Activated T-helper 17 cell treated with anti-CD3 and anti-CD28 coated beads, Interleukin-2, amount 50 U/mL, for 72 hours (primary cell): Measurements from ENCODE around the gene EDN1. TPM values are rescaled to one million over a fixed set of nuclear protein-coding genes. Genes with fewer than 3 reads are reported as not detected.

Experiments used
- ATAC-seq: fragments of 150-1000 bp; cut with Tn5 transposase; replicated peaks from 2 replicates; pipeline ENCODE4 v1.10.0; 2021; ENCODE audit warnings: mild to moderate bottlenecking, moderate library complexity
- H3K27ac Mint-ChIP-seq: one replicate; pipeline ENCODE4 v1.8.0; 2022; ENCODE audit warnings: mixed read lengths
- H3K27me3 Mint-ChIP-seq: one replicate; pipeline ENCODE4 v1.8.0; 2022; ENCODE audit warnings: mixed read lengths
- H3K36me3 Mint-ChIP-seq: one replicate; pipeline ENCODE4 v1.8.0; 2022; ENCODE audit warnings: low read depth, mild to moderate bottlenecking, mixed read lengths
- H3K4me1 Mint-ChIP-seq: one replicate; pipeline ENCODE4 v1.8.0; 2022; ENCODE audit warnings: mixed read lengths
- H3K4me3 Mint-ChIP-seq: one replicate; pipeline ENCODE4 v1.8.0; 2022; ENCODE audit warnings: mild to moderate bottlenecking, mixed read lengths
- H3K9me3 Mint-ChIP-seq: one replicate; pipeline ENCODE4 v1.8.0; 2022; ENCODE audit warnings: mixed read lengths
- total RNA-seq, 2 donors: library from RNA; stranded (reverse); gene quantifications; one replicate each; pipeline ENCODE4 v1.2.3, GENCODE V29; 2022

EDN1 gene
- total RNA-seq, 2 donors from 2014 or later = 0.11 to 0.13 TPM

DNA sequence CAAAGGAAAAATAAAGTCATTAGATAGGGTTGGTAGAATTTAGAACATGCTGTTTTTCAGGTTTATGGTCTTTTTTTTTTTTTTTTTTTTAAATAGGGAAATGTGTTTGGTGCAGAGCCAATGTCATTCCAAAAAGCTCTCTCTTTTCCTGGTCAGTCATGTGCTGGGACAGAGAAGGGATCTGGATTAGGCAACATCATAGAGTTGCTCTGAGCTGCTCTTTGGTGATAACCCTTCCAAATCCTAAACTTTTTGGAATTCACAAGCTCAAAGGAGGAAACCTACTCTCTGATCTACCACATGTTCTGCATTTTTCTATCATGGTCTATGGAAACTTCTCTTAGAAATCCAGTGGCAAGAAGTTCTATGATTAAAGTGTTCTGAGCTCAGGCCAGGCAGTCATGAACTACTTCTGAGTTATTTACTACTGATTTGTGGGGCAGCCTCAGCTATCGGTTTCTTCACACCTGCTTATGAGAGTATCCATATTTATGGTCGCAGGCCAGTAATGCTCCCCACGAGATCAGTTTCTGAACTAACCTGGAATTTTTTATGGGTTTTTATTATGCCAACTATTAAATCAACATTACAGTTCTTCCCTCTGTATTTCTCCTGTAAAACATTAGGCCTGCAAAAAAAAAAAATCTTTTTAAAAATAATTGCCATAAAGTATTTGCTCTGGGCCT, 4.8 kb downstream of the EDN1 start:
- Mint-ChIP-seq H3K4me1 (peaks cover 6% of the 10 kb centered on the region), H3K27me3 (peaks cover 30% of the 10 kb centered on the region), H3K27ac (no peak overlapping the region), H3K36me3 (no peaks in the 10 kb centered on the region), H3K9me3 (no peaks in the 10 kb centered on the region), H3K4me3 (no peak overlapping the region)
- ATAC-seq = no peak

DNA sequence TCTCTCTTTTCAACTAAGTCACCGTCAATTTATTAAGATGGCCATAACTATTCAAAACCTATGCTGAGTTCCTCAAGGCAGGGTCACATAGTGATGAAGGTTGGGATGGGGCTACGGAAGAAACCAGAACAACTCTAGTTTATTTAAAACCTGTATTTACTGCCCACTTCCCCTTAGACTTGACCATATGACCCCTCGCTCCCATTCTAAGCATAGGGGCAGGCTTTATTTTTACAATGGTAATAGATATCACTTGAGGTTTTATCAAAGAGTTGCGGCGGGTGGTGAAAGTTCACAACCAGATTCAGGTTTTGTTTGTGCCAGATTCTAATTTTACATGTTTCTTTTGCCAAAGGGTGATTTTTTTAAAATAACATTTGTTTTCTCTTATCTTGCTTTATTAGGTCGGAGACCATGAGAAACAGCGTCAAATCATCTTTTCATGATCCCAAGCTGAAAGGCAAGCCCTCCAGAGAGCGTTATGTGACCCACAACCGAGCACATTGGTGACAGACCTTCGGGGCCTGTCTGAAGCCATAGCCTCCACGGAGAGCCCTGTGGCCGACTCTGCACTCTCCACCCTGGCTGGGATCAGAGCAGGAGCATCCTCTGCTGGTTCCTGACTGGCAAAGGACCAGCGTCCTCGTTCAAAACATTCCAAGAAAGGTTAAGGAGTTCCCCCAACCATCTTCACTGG, 5.5 kb downstream of the EDN1 start:
- Mint-ChIP-seq H3K27me3 (peaks cover 26% of the 10 kb centered on the region), H3K4me1 (peaks cover 1% of the 10 kb centered on the region), H3K9me3 (no peaks in the 10 kb centered on the region), H3K36me3 (no peaks in the 10 kb centered on the region), H3K4me3 (no peak overlapping the region), H3K27ac (no peak overlapping the region)
- ATAC-seq = no peak

DNA sequence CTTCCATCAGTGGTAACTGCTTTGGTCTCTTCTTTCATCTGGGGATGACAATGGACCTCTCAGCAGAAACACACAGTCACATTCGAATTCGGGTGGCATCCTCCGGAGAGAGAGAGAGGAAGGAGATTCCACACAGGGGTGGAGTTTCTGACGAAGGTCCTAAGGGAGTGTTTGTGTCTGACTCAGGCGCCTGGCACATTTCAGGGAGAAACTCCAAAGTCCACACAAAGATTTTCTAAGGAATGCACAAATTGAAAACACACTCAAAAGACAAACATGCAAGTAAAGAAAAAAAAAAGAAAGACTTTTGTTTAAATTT, 6.1 kb downstream of the EDN1 start:
- H3K27ac Mint-ChIP-seq = no peak overlapping the region
- no peaks in the 10 kb centered on the region for H3K4me1 Mint-ChIP-seq
- no peak overlapping the region for H3K4me3 Mint-ChIP-seq
- H3K27me3 Mint-ChIP-seq = peaks cover 25% of the 10 kb centered on the region
- H3K9me3 Mint-ChIP-seq = no peaks in the 10 kb centered on the region
- no peak for ATAC-seq
- no peaks in the 10 kb centered on the region for H3K36me3 Mint-ChIP-seq

DNA sequence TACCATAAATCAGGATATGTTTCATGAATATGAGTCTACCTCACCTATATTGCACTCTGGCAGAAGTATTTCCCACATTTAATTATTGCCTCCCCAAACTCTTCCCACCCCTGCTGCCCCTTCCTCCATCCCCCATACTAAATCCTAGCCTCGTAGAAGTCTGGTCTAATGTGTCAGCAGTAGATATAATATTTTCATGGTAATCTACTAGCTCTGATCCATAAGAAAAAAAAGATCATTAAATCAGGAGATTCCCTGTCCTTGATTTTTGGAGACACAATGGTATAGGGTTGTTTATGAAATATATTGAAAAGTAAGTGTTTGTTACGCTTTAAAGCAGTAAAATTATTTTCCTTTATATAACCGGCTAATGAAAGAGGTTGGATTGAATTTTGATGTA, 6.4 kb downstream of the EDN1 start:
- no peak overlapping the region for H3K27ac Mint-ChIP-seq
- no peaks in the 10 kb centered on the region for H3K9me3 Mint-ChIP-seq
- no peak for ATAC-seq
- H3K27me3 Mint-ChIP-seq = peaks cover 21% of the 10 kb centered on the region
- H3K36me3 Mint-ChIP-seq = no peaks in the 10 kb centered on the region
- no peak overlapping the region for H3K4me3 Mint-ChIP-seq
- no peaks in the 10 kb centered on the region for H3K4me1 Mint-ChIP-seq

DNA sequence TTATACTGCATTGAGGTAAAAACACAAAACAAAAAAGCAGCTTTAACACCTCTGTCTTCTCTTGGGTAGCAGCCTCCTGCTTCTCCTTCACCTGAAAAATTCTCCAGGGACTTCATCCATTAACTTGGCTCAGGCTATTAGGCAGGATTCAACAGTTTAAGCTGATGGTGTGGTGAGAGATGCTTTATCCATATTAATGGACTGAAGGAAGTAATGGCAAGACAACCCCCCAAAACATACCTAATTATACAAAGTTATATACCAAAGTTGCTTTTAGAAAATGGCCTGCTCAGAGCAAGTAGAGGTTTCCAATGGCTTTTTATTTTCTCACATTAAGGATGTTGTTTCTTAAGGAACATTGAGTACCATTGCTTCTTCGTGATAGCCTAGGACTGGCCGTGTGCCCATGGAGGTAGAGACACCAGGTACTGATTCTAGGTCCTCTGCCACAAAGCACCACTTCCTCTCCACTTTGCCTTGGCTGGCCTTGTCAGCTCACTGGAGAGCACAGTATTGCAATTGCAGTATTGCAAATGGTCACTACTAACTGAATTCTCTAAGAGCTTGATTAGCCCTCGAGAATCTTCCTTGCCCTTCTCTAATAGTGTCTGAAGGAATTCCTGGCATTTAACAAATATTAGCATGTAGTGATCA, 7.3 kb downstream of the EDN1 start:
- no peak for ATAC-seq
- Mint-ChIP-seq H3K4me1 (no peaks in the 10 kb centered on the region), H3K9me3 (no peaks in the 10 kb centered on the region), H3K4me3 (no peak overlapping the region), H3K27me3 (peaks cover 12% of the 10 kb centered on the region), H3K36me3 (no peaks in the 10 kb centered on the region), H3K27ac (no peak overlapping the region)

DNA sequence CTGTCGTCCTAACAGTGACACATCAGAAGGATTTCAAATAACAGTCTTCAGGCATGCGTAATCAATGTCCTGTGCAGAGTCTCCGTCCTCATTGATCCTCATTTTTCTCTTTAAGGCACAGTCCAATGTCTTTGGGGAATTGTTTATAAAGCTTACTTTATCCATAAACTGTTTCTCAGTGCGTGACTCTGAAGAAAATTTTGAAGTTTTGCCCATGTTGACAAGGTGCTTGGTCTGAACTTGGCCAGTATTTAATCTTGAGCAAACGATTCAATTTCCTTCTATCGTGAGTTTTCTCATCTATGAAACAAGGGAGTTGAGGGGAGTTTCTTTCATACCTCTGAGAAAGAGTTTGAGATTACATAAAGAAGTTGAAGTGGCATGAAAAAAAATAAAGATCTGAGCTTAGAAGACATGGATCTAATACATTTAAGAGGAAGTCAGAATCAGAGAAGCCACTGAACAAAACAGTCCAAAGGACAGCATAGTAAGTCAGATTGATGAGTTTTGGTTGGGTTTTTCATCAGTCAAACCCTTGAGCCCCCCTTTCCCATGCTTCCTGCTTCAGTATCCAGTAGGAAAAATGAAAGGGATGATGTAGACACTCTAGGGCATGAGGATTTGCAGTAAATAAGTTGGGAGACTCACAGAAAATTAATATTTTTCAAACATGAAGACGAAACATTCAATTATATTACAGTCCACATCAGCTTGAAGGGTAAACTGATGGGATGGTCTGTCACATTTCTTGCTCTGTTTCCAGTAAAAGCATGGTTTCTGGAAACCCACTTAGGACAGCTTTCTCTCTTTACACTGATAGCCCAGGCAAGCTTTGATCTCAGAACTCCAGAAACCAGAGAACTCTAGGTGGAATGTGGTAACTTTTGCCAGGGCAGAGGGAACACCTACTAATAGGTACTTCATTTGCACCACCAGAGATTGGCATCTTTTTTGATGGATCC, 8.1 kb downstream of the EDN1 start:
- ATAC-seq = no peak
- H3K4me1 Mint-ChIP-seq = no peaks in the 10 kb centered on the region
- peaks cover 5% of the 10 kb centered on the region for H3K27me3 Mint-ChIP-seq
- H3K36me3 Mint-ChIP-seq = no peaks in the 10 kb centered on the region
- no peaks in the 10 kb centered on the region for H3K9me3 Mint-ChIP-seq
- H3K27ac Mint-ChIP-seq = no peak overlapping the region
- H3K4me3 Mint-ChIP-seq = no peak overlapping the region

DNA sequence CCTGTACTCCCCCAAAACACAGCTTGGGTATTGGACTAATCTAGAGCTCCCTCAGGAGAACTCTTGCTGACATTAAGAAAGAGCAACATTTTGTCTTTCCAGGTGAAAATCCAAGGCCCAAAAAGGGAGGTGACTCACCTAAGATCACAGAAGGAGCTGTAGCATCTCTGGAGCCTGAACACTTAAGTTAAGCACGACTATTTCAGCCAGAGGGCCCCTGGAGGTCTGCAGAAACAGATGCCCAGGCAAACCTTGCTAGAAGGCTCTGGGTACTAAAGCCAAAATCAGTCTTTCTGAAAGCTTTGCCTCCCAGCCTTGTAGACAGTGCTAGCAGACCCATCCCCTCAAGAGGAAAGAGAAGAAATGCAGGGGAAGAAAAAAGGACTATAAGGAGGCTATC, 8.8 kb downstream of the EDN1 start:
- Mint-ChIP-seq H3K9me3 (no peaks in the 10 kb centered on the region), H3K36me3 (no peaks in the 10 kb centered on the region), H3K4me1 (no peaks in the 10 kb centered on the region), H3K4me3 (no peak overlapping the region), H3K27me3 (peaks cover 3% of the 10 kb centered on the region), H3K27ac (no peak overlapping the region)
- ATAC-seq = no peak

DNA sequence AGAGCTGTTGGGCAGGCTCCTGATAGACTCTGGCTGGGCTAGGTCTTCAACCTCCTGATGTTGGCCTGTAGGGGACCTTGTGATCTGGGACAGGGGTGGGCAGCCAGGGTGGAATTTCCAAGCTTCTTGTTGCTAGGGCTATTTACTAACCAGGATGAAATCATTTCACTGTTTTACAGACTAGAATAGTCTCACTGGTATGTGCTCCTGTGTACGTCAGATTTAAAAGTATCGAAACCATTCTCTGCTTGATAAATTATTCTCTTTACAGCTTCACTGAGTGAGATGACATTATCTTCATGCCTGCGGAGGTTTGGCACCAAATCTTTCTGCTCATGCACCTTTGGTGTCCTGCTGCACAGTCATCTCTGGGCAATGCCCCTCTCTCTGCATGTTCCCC, 10.9 kb downstream of the EDN1 start:
- Mint-ChIP-seq H3K9me3 (no peaks in the 10 kb centered on the region), H3K4me1 (no peaks in the 10 kb centered on the region)
- ATAC-seq = no peak

DNA sequence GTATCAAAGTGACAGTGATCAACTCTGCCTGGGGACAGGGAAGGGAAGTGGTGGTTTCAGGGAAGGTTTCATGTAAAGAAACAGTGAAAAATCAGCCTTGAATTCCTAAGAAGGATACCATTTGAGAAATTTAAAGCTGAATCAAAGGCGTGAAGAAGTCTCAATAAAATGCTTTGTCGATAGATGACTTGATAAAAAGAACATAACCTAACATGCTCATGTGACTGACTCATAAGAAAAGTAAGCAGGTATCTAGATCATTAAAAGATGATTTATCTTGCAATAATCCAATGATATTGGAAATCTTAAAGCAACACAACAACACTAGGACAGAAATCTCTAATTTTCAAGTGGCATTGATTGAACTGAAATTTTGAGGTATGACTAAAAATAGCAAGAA, 14.3 kb downstream of the EDN1 start:
- H3K4me1 Mint-ChIP-seq = no peaks in the 10 kb centered on the region
- no peak overlapping the region for H3K4me3 Mint-ChIP-seq
- no peak for ATAC-seq
- peaks cover 16% of the 10 kb centered on the region for H3K27me3 Mint-ChIP-seq
- H3K36me3 Mint-ChIP-seq = no peaks in the 10 kb centered on the region
- H3K27ac Mint-ChIP-seq = no peak overlapping the region
- no peaks in the 10 kb centered on the region for H3K9me3 Mint-ChIP-seq

More for the DNA sequence above, 10.9 kb downstream of the EDN1 start:
- no peaks in the 10 kb centered on the region for H3K36me3 Mint-ChIP-seq
- peaks cover 9% of the 10 kb centered on the region for H3K27me3 Mint-ChIP-seq
- no peak overlapping the region for H3K4me3 Mint-ChIP-seq
- no peak overlapping the region for H3K27ac Mint-ChIP-seq

DNA sequence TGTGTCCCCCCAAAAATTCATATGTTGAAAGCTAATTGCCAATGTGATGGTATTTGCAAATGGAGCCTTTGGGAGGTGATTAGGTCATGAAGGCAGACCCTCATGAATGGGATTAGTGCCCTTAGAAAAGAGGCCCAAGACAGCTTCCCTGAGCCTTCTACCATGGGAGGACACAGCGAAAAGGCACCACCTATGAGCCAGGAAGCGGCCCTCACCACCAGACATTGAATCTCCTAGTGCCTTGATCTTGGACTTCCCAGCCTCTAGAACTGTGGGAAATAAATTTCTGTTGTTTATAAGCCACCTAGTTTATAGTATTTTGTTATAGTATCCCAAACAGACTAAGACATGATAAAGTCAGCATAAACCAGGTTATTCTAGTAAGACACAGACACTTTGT, 18.9 kb downstream of the EDN1 start:
- Mint-ChIP-seq H3K27me3 (peaks cover 18% of the 10 kb centered on the region), H3K4me1 (no peaks in the 10 kb centered on the region), H3K9me3 (no peaks in the 10 kb centered on the region), H3K36me3 (no peaks in the 10 kb centered on the region), H3K4me3 (no peak overlapping the region), H3K27ac (no peak overlapping the region)
- no peak for ATAC-seq

DNA sequence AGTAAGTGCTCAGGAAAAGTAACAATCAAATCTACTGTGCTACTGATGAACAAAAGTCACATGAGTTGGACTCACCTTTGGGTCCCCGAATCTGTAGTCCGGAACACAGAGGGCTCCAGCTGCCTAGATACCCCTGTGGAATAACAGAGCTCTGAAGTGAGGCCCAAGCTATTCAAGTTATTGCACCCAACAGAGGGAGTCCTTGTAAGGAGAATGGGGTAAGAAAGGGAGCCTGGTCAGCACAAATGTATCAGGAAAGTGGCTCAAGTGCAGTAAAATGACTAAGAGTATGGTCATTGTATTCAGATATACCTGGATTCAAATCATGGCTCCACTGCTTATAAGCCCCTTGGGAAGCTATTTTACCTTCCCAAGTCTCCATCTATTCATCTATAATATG, 20.9 kb downstream of the EDN1 start:
- Mint-ChIP-seq H3K4me1 (no peaks in the 10 kb centered on the region), H3K27ac (no peak overlapping the region), H3K27me3 (peaks cover 13% of the 10 kb centered on the region)

DNA sequence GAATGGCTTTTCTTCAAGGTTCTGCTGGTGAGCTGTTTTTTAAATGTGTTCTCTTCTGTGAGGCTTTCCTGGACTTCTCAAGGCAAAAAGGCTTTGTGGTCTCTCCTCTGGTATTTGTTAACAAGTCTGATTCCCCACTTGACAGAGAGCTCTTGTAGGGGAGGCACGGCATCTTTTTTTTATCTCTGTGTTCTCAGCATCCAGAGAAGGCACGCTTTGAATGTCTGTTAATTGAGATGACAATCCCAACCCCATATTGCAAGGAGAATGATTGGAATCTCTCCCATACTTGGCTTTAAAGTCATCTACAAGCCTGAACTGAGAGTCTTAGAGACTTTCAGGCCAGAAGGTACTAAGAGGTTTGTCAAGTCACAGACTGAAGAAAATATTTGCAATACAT, 22.6 kb downstream of the EDN1 start:
- no peaks in the 10 kb centered on the region for H3K36me3 Mint-ChIP-seq
- ATAC-seq = no peak
- H3K27ac Mint-ChIP-seq = no peak overlapping the region
- peaks cover 9% of the 10 kb centered on the region for H3K27me3 Mint-ChIP-seq
- H3K9me3 Mint-ChIP-seq = no peaks in the 10 kb centered on the region
- no peaks in the 10 kb centered on the region for H3K4me1 Mint-ChIP-seq
- H3K4me3 Mint-ChIP-seq = no peak overlapping the region

More for the DNA sequence above, 20.9 kb downstream of the EDN1 start:
- H3K9me3 Mint-ChIP-seq = no peaks in the 10 kb centered on the region
- no peaks in the 10 kb centered on the region for H3K36me3 Mint-ChIP-seq
- ATAC-seq = no peak
- H3K4me3 Mint-ChIP-seq = no peak overlapping the region

DNA sequence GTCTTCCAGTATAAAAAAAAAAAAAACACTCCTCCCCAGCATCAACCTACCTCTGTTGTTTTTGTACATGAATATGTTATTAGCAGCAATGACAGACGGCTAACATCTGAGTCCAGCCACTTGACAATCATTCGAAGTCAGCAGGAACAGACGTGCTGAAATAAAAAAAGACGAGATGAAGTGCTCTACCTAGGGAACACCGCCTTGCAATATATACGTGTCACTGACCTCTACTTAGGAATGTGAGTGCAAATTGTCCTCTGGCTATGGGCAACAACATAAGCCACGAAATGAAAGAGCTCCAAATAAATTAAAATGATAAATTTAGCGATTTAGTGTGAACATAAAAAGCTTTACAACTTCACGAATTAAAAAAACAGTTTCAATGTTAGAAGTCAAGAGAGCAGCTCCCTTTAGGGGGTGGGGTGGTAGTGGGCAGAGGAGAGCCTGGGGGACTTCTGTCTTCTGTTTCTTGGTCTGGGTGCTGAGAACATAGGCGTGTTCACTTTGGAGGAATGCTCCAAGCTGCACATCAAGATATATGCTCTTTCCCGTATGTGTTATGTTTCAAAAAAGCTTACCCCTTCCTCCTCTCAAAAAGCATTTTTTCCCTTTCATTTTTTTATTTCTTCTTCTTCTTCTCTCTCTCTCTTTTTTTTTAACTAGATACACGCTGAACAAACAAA, 23.3 kb downstream of the EDN1 start:
- H3K36me3 Mint-ChIP-seq = no peaks in the 10 kb centered on the region
- no peak overlapping the region for H3K4me3 Mint-ChIP-seq
- no peak for ATAC-seq
- peaks cover 6% of the 10 kb centered on the region for H3K27me3 Mint-ChIP-seq
- no peak overlapping the region for H3K27ac Mint-ChIP-seq
- H3K9me3 Mint-ChIP-seq = no peaks in the 10 kb centered on the region
- H3K4me1 Mint-ChIP-seq = no peaks in the 10 kb centered on the region

DNA sequence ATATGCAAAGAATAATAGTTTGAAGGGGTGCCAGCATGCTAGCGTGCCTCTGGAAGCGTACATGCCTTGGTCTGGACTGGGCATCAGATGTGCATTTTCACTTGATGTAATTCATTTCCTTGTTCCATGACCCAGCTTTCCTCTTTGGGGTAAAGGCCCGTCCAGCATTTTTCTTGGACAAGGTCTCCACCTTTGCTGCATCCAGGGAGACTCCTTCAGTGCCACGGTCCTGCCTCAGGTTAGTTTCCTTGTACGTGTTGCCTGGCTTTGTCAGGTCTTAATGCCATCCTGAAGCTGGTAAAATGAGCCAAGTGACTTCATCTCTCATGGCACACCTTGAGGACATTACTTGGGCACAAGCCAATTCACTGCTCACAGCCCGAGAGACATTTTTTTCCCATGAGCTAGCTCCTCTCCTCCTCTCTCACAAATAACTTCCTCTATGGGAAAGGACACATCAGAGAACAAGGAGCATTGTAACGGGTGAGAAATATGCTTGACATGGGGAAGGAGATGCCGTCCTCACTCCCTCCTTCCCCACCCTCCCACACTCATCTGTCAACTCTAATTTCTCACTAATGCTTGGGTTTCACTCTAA, 23.9 kb downstream of the EDN1 start:
- ATAC-seq = no peak
- Mint-ChIP-seq H3K4me1 (no peaks in the 10 kb centered on the region), H3K36me3 (no peaks in the 10 kb centered on the region), H3K27me3 (peaks cover 9% of the 10 kb centered on the region), H3K9me3 (no peaks in the 10 kb centered on the region), H3K27ac (no peak overlapping the region), H3K4me3 (no peak overlapping the region)
